Measurements from ENCODE around the gene SSBP3.

- TF ChIP-seq EZH2 (IDR thresholded peaks at IDR 0.05; ENCODE audit: insufficient read depth, poor library complexity, severe bottlenecking), result no peak
- no peak for TF ChIP-seq EZH2phosphoT487 (IDR thresholded peaks at IDR 0.05; ENCODE audit: insufficient read depth, low read depth)
Measured at GRCh38 chr1:54309631-54310366, 96.4 kb downstream of the SSBP3 start.
